Measurements from ENCODE around the gene DOCK4.
A peak's percentile ranks its signal among the peaks of the same experiment; 100 is the strongest.

The DOCK4 gene

DNA sequence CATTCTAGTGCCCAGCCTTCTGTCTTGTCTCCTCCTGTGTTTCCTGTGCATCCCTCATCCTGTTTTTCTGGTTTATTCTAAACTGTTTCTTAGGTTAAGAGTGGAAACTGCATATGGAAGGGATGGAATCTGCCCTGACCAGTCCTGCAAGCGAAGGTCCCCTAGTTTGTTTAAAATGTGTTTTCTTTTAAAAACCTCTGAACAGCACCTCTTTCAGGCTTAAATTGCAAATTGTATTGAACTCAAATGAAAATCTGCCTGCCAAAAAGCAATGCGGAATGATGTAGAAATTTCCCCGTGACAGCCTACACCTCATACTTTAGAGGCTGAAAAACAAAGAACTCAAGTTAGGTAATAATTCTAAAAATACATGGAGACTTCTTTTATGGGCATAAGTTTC, 421.1 kb downstream of the DOCK4 start:
- no peak for DNase-seq

DNA sequence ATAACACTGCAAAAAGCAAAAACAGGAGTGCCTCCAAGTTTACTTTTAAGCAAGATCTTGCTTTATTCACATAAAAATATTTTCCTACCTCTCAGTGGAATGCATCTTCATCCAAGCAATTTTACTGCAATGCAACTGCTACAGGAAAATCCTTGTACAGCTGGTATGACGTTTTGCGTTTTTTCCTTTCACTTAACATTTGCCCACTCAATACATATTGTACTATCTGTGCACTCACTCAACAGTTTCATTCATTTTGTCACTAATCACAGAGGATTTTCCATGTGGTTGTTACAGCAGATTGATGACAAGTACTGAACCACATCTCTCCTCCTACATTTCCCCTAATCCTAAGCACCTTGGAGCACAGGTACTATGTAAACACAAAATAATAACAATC, 421.9 kb downstream of the DOCK4 start:
- DNase-seq, result no peak

DNA sequence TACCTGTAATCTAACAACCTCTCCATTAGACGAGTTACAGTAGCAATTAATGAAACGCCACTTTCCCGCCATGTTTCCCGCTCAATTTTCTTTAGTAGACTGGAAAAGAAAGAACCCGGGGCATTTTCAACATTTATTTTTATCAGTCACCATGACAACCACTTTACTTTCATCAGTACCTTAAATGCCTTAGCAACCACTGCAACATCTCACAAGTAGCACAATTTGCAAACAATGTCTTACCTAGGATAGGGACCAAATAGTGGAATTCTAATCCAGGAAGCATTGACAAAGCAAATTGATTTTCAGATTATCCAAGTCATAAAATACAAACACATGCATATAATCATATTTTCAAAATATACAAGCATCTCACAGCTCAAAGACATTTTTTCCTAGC, 422.3 kb downstream of the DOCK4 start:
- no peak for DNase-seq

DNA sequence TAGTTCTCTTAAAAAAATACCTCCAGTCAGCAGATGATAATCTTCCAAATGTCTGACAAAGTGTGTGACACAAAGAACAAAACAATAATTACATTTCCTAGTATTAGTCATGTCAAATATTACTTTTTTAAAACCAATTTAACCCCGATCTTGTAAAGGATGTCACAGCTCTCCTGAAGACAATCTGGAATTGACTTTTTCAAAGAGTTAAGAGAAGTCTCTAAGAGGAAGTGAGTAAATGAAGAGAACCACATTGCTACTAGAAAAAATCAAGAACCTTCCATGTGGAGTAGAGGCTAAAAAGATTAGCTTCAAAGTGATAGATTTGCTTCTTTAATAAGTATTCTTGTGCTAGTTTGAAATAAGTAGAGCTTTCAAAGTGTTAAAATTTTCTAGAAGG, 425.7 kb downstream of the DOCK4 start:
- no peak for DNase-seq

DNA sequence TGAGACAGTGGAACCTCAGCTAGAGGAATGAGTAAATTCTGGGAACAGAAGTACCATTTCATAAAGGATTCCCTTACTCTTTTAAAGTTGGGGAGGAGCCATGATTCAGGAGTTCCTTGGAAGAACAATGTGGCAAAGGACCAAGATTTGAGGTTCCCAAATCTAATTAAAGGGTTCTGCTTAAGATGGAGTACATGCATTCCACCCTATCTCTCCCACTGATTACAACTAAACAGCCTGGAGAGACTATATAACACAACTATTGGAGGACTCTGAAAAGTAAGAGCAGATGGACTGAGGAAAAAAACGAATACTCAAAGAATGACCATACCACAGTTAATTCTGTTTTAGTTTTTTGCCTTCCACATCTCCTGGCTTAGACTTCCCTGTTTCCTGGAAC, 431.0 kb downstream of the DOCK4 start:
- DNase-seq, result no peak

DNA sequence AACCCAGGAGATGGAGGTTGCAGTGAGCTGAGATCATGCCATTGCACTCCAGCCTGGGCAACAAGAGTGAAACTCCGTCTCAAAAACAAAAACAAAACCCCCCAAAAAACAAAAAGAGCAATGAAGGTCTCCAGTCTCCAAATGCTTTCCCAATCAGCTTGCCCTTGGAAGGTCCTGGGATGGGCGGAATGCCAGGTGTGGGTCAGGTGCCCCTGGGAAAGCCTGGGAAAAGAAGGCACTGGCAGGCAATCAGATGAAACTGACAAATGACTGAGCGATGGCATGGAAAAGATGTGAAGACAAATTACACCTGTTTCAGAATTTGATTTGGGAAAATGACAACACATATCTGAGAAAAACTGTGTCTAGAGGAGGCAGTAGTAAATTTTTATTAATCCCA, 433.5 kb downstream of the DOCK4 start:
- no peak for DNase-seq

DNA sequence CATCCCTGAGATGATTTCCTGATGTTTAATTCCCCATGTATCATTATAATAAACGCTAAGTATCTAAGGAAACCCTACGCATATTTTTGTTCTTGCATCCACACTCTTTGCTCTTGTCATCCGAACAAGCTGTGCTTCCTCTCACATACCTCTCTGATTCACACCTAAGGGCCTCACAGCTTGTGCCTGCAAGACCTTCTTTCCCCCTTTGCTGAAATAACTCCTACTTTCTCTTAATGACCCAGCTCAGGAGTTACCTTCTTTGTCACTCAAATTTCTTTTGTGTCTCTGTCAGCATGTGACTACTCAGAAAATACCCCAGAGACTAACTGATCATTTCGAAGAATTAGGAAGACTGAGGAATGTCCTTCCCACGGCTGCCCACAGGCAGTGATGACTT, 434.6 kb downstream of the DOCK4 start:
- no peak for DNase-seq

DNA sequence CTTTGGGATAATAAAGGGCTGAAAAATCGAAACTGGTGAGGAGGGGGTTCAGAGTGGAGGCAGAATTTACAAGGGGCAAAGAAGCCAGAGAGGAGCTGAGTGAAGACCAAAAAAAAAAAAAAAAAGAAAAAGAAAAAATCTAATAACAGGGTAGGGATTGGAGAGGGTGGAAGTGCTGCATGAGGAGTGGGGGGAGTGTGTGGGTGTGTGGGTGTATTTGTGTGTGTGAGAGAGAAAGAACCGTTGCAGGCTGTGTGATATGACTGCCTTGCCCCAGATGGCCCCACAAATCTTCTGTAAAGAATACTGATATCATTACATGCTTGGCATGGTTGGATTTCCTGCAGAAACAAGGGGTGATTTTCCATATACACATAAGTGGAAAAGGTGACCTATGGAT, 436.1 kb downstream of the DOCK4 start:
- no peak for DNase-seq

DNA sequence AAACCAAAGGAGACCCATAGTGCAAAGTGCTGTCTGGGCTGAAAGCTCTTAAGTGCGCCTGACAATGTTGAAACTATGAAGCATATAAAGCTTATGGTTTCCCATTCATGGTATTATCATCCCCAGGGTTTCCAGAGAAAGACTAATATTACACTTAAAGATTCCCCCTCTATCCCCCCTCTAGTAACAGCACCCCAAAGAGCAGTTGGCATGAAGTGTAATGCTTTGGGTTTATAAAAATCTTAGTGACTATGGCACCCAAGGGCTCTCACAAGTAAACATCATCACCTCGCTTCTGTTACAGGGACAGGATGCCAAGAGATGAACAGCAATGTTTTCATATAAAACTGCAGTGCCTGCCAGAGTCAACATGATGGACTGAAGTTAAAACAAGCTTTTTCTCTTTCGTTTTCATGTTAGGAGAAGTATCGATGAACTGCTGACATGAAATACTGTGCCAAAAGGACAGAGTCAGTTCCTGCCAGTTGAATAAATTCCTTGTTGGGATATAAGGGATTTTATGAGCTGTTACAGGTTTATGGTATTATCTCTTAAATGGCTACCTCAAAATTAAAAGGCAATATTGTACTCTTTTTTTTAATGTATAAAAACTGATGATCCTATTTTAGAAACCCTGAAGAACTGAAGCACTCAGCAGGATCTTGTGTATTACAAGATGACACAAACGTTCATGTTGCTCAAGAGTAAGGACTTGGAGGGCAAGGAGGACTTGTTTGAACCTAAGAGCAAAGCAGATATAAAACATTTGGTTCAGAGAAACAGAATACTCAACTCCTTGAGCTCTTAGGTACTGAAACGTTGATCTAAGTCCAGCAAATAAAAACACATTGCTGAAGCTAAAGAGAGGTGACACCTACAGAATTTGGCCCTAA, 440.2 kb downstream of the DOCK4 start:
- DNase-seq, result no peak

DNA sequence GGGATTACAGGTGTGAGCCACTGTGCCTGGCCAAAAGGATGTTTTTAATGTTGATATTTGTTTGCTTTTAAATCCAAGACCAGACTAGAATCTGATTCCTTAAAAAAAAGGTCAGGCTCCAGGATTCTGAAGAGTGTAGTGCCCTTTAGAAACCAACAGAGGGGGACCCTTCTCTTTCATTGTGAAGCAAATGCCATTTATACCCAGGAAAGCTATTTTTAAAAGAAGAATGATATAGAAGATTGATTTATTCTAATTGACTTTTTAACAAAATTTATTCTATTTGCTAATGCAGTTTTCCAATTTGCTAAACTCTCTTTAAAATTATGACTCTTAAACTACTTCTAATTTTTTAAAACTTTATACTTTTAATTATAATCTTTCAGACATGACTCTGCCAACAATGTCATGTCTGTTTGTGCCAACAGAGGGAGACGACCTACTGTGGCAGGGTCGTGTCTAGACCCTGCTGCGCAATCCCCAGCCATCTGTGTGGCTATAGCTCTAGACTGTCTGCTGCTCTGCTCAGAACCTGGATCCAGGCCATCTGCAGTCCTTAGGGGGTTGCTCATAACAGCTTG, 442.9 kb downstream of the DOCK4 start:
- no peak for DNase-seq

DNA sequence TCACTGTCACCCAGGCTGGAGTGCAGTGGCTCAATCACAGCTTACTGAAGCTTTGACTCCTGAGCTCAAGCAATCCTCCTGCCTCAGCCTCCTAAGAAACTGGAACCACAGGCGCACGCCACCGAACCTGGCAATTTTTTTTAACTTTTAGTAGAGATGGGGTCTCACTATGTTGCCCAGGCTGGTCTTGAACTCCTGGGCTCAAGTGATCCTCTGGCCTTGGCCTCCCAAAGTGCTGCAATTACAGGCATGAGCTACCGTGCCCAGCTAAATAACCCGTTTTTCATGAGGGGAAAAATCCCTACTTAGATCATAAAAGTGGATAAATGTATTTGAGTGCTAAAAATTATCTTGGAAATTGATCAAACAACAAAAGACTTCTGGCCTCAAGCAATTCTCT, 443.4 kb downstream of the DOCK4 start:
- DNase-seq, result no peak

DNA sequence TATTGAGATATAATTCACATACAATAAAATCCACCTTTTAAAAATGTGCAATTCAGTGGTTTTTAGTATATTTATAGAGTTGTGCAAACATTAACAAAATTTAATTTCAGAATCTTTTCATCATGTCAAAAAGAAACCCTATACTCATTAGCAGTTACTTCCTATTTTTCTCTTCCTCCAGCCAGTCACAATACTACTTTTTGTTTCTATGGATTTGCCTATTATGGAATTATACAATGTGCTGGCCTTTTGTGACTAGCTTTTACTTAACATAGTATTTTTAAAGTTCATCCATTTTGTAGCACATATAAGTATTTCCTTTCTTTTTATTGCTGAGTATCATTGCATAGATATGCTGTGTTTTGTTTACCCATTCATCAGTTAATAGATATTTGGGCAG, 444.0 kb downstream of the DOCK4 start:
- no peak for DNase-seq

DNA sequence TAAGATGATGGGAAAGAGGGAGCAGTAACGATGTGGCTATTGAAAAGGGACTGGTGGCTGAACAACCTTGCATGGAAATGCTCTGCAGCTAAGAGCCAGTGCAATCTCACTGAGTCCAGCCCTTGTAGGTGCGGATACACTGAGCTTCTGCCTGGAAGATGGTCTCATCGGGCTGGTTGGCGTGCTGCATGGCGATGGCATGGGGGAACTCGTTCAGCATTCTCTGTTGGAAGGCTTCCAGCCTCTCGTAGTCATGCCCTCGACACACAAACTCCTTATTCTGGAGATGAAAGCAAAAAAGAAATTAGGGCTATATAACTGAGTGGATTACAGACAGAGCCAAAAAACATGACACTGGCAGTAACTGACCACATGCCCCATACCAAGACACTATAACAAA, 446.2 kb downstream of the DOCK4 start:
- no peak for DNase-seq

DNA sequence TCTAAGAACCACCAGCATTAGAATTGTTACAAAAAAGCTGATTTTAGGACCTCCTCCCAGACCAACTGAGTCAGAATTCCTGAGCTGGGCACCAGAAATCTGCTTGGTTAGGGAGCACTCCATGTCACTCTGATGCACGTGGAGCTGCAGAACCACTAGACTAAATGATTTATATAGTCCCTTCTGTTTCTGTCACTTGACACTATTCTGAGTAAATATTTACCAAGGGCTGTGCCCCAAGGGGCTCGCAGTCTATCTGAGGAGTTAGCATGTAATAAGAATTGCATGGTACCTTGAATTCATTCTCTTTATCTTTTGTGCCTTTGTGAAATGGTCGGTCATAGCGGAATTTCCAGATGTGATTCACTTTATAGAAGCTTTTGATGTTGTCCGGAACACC, 447.9 kb downstream of the DOCK4 start:
- no peak for DNase-seq

DNA sequence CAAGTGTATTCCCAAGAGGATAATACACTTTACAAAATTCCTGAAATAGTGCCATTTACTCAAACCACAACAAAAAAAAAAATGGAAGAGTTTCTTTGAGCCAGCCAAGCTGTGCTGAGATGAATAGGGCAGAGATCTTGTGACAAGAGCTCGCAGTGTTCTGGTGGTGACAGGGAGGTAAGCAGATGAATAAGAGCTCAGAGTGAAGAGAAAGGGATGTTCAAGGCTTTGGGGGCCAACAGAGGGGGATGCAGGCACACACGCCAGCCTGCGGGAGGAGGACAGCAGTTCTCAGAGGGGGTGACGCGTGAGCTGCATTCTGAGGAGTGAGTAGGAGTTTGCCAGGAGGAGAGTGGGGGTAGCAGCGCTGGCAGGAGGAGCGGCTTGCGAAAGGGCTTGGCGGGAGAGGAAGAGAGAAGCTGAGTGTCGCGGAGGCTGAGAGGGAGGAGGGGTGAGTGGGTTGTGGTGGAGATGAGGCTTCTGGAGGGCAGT, 449.5 kb downstream of the DOCK4 start:
- no peak for DNase-seq

DNA sequence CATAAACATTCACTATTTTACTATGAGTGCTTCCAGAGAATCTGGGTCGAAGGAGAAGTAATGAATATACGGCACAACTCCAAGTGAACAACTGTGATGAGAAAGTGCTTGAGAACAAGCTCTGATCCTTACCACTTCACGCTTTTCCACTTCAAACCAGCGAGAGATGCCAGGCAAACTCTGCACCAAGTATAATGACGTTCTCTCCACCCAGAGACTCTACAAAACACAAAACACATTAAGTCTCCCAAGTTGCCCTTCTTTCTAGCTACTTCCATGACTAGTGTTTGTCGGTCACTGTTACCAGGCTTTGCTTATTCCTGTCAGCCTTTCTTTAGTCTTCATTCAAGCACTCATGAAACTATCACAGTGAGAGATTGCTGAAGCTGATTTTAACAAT, 450.8 kb downstream of the DOCK4 start:
- no peak for DNase-seq

DNA sequence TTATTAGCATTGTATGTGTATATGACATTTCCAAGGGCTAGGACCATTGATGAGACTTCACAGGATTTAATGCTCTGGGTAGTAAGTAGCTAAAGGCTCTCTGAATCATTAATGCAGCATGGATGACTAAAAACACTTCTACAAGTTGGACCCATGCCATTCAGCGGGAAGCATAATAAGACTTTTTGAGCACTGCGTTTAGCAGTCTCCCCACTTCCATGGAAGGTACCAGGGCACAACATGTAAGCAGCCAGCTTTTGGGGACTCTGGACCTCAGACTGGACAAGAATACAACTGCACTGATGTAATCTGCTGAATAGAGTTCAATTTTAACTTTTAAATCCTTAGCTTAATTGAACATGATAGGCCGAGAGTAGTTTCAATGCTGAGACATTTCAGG, 452.2 kb downstream of the DOCK4 start:
- no peak for DNase-seq

DNA sequence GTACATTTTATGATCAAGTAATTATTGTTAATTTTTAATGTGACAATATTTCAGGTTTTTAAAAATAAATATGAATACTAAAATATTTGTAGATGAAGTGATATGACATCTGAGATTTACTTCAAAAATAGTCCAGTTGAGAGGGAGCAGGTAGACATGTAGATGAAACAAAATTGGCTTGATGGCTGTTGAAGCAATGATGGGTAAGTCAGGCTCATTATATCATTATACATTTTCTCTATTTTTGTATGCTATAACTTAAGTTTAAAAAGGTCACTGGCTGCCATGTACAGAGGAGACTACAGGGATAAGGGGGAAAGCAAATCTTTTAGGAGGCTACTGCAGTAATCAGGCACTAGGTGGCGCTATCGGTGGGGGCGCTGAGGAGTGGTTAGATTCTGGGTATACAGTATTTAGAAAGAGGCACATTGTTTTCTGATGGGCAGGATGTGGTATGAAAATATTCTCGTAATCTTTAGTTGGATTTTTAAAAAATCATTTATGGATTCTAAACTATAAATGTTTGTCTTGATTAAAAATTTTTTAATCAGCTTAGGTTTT, 454.1 kb downstream of the DOCK4 start:
- peak; percentile 25 for DNase-seq

DNA sequence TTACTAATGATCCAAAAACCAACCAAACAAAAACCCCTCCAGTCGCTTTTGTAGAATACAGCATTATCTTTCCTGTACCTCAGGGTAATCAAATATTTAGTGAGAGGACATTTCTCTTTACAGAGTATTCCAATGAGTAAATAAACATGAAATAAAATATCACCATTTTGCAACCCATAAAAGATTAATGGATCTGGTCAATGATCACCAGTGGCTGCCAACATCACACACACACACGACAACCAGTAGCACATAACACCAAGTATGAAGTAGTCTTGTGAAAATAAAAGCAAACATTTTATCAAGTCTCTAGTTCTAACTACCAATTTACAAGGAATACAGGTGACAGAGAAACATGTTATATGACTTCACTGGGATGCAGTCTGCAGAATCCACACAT, 455.3 kb downstream of the DOCK4 start:
- no peak for DNase-seq

DNA sequence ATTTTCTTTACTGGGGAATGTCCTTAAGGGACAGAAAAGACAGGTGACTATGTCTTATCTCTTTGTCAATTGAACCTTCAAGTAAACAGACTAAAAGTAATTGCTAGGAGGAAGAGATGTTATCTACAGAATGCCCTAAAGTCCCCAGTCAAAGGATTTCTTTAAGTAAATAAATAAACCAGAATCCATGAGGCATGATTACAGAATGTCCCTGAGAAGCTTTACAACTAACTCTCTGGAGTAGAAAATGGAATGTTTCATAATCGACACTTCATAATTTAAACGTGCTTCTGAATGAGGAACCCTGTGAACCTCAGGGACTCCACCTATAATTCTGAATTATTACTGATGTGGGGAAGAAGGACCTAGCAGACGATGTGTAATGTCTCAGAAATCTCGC, 456.0 kb downstream of the DOCK4 start:
- DNase-seq, result no peak

DNA sequence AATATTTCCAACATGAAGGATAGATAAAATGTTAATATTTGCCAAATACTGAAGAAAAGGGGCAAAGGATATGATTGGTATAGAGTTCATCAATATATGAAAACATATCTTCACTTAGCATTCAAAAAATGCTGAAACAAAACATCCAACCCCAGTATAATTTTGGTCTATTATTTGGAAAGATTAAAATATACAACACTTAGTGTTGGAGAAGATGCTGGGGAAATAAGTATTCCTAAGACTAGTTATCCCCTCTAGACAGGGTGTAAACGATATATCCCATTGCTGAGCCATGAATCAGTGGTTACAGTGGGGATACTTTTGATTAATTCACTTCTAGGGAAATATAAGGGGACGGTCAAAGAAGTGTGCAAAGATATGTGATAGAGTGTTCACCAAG, 456.6 kb downstream of the DOCK4 start:
- DNase-seq, result no peak

DNA sequence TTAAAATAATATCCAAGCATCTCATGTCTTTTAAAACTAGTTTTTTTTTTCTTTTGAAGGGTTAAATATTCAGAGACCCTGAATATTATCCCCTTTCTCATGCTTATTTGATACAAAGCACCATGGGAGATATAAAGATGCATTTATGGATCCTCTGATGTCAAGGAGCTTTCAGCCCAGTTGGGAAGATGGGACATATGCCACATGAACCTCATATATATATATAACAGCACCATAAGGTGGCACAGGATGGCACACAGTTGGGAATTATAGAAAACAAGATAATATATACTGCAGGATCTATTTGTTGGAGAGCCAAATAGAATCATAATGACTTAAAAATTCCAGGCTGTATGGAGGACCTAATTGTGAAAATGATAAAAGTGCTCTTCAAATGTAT, 458.5 kb downstream of the DOCK4 start:
- no peak for DNase-seq

DNA sequence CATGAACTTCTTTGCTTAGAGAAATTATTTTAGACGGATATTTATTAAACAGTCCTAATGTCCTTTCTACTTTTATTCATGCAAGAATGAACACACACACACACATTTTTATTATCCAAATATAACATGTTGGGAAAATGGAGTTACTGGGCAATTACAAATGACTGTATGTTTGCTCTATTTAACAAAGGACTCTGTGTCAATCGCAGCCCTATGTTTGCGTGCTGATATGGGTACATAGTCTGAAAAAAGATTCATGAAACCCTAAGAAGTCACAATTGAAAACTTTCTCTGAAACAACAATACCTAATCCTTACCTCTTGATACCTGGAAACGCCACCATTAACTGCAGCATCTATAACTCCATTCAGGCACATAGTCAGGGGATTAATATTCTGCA, 459.2 kb downstream of the DOCK4 start:
- no peak for DNase-seq

DNA sequence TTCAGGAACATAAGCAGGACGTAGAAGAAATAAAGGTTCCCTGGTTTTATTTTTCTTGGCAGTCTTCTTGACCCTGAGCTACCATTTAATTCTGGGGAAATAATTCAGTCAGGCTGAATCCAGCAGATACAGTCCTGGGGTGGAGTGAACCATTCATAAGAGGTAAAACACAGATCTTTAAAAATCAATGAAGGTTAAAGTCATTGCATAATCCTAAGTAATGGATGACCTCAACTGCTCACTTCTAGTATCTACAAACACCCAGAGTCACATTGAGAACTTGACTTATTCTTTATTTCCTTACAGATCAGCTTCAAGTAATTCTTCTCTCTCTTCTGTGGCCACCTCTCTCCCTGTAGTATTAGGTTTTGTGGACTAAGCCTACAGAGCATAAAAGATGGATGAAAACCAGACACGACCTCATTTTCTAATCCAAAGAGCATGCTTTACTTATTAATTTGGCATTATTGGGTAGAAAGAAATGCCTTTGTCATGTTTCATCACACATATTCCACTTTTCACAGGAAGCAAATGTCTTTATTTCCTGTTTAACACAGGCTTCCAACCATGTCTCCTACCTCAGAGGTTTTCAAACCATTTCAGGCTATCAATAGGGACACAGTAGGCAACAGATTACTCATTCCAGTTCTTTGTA, 461.6 kb downstream of the DOCK4 start:
- no peak for DNase-seq
